Measurements from ENCODE around the gene EDAR.

- TF ChIP-seq POLR2AphosphoS5 (IDR thresholded peaks at IDR 0.05) = no peak
- no peak for TF ChIP-seq POLR2A (IDR thresholded peaks at IDR 0.05)
Observed at GRCh38 chr2:108972663-108973062, 16.4 kb downstream of the EDAR start.

Measured in stomach (tissue), 4 donors.